ENCODE measurements around the gene TSPAN18.
A peak's percentile ranks its signal among the peaks of the same experiment; 100 is the strongest.

The TSPAN18 gene

GRCh38 chr11:44798607-44798972 is 71.8 kb downstream of the TSPAN18 start:
- TF ChIP-seq CTCF (IDR thresholded peaks at IDR 0.05; ENCODE audit: control insufficient read depth, extremely low read depth, insufficient read depth) = no peak
- no peak for DNase-seq (ENCODE audit: low read depth)
- no peak overlapping the region for H3K4me3 ChIP-seq (ENCODE audit: low read depth, low read length)

GRCh38 chr11:44799012-44799411 is 72.2 kb downstream of the TSPAN18 start:
- no peak overlapping the region for H3K4me3 ChIP-seq (ENCODE audit: low read depth, low read length)
- TF ChIP-seq CTCF (IDR thresholded peaks at IDR 0.05; ENCODE audit: control insufficient read depth, extremely low read depth, insufficient read depth) = no peak
- DNase-seq (ENCODE audit: low read depth) = no peak

- TF ChIP-seq CTCF (IDR thresholded peaks at IDR 0.05; ENCODE audit: control insufficient read depth, extremely low read depth, insufficient read depth) = no peak
- DNase-seq (ENCODE audit: low read depth) = no peak
- H3K4me3 ChIP-seq (ENCODE audit: low read depth, low read length) = no peak overlapping the region
Observed at GRCh38 chr11:44802347-44802746, 75.6 kb downstream of the TSPAN18 start.

GRCh38 chr11:44803009-44803408 is 76.2 kb downstream of the TSPAN18 start:
- DNase-seq (ENCODE audit: low read depth) = no peak
- no peak overlapping the region for H3K4me3 ChIP-seq (ENCODE audit: low read depth, low read length)
- TF ChIP-seq CTCF (IDR thresholded peaks at IDR 0.05; ENCODE audit: control insufficient read depth, extremely low read depth, insufficient read depth) = no peak

GRCh38 chr11:44804449-44805437 is 78.0 kb downstream of the TSPAN18 start:
- no peak for TF ChIP-seq CTCF (IDR thresholded peaks at IDR 0.05; ENCODE audit: control insufficient read depth, extremely low read depth, insufficient read depth)
- peak; percentile 11 for DNase-seq (ENCODE audit: low read depth)
- no peak overlapping the region for H3K4me3 ChIP-seq (ENCODE audit: low read depth, low read length)

GRCh38 chr11:44805596-44805995 is 78.8 kb downstream of the TSPAN18 start:
- no peak for TF ChIP-seq CTCF (IDR thresholded peaks at IDR 0.05; ENCODE audit: control insufficient read depth, extremely low read depth, insufficient read depth)
- H3K4me3 ChIP-seq (ENCODE audit: low read depth, low read length) = no peak overlapping the region
- DNase-seq (ENCODE audit: low read depth) = no peak
